ENCODE measurements around the gene INS. TPM values are rescaled to one million over a fixed set of nuclear protein-coding genes. Genes with fewer than 3 reads are reported as not detected.
A peak's percentile ranks its signal among the peaks of the same experiment; 100 is the strongest.

INS gene
- total and polyA plus RNA-seq, 2 of the 13 experiments (the other 11 are each of a cell fraction or from before 2014, with no cell fraction given) = not detected

GRCh38 chr11:2205214-2205720 is 44.3 kb upstream of the INS start:
- in situ Hi-C loops (cut with HindIII; ENCODE audit: extremely low pct_ligation_motif_present, low pct_unique_long_range_greater_than_20kb) = loop anchor here (25.0 kb wide), 1 partner anchor 532 kb away; no protein-coding TSS in a partner anchor
- H3K9me3 ChIP-seq (ENCODE audit: low read length) = no peaks in the 10 kb centered on the region
- ATAC-seq (no peak), FAIRE-seq (no peak), DNase-seq (ENCODE audit: low spot score) (no peak)
- no peak overlapping the region for H3K9ac ChIP-seq (ENCODE audit: insufficient read depth, low read depth, low read length)
- H3K27me3 ChIP-seq (ENCODE audit: control insufficient read depth in 1 of 2, insufficient read depth in 2 of 2, low read length in 2 of 2) = no peaks in the 10 kb centered on the region
- H2AFZ ChIP-seq (ENCODE audit: low read length) = no peak overlapping the region
- 71% methylated on average over 1 of the region's 1 CpG for WGBS (ENCODE audit: low lambda C conversion rate)
- H3K4me2 ChIP-seq (ENCODE audit: low read depth, low read length) = no peak overlapping the region
- H3K27ac ChIP-seq (ENCODE audit: extremely low read length, insufficient read depth, low read length) = peak overlapping the region; percentile 58
- intact Hi-C loops (cut with micrococcal nuclease; ENCODE audit: unreplicated experiment) = no loop called here
- peak; percentile 84 for TF ChIP-seq ZNF770 (CRISPR knock-in tag; IDR thresholded peaks at IDR 0.05)
- TF ChIP-seq AKNA (CRISPR knock-in tag; IDR thresholded peaks at IDR 0.05; ENCODE audit: borderline replicate concordance) = no peak
- no peak overlapping the region for H3K4me3 ChIP-seq (replicated peaks in 1 of 3; ENCODE audit: insufficient read depth in 1 of 3, low read depth in 2 of 3, low read length in 3 of 3)
- no peaks in the 10 kb centered on the region for H4K20me1 ChIP-seq (ENCODE audit: insufficient read depth, low read length)
- peaks cover 85% of the 10 kb centered on the region for H3K4me1 ChIP-seq (ENCODE audit: insufficient read depth, low read length)
- CTCF ChIA-PET (ENCODE audit: low intra/inter-chr PET ratio, low total read pairs) = no interaction called here
- no TSS peak for BruUV-seq (replicated peaks)
- no peaks in the 10 kb centered on the region for H3K79me2 ChIP-seq (ENCODE audit: insufficient read depth, low read length)
- POLR2A ChIA-PET = interaction anchor here (3.9 kb wide), 1 partner anchor 8 kb away, joined by 34 read pairs; no protein-coding TSS in a partner anchor
- no peaks in the 10 kb centered on the region; a peak in 1 of 5 replicates for H3K36me3 ChIP-seq (replicated peaks in 1 of 2; ENCODE audit: control insufficient read depth in 1 of 2, insufficient read depth in 2 of 2, low read length in 2 of 2)

Measured in HepG2 (cell line).